22Rv1 (cell line): ENCODE results near the gene DMD.

Experiments used
- ZFX ChIP-seq: fragments of 450-650 bp; IDR thresholded peaks from 2 replicates; pipeline ENCODE4 v1.6.1; 2017; ENCODE audit warnings: antibody characterized with exemption, borderline replicate concordance
- TF ChIP-seq, protein P1 (sequence below): fragments of 450-650 bp; IDR thresholded peaks from 2 replicates; pipeline ENCODE4 v1.5.1; 2017; ENCODE audit warnings: mild to moderate bottlenecking

DNA sequence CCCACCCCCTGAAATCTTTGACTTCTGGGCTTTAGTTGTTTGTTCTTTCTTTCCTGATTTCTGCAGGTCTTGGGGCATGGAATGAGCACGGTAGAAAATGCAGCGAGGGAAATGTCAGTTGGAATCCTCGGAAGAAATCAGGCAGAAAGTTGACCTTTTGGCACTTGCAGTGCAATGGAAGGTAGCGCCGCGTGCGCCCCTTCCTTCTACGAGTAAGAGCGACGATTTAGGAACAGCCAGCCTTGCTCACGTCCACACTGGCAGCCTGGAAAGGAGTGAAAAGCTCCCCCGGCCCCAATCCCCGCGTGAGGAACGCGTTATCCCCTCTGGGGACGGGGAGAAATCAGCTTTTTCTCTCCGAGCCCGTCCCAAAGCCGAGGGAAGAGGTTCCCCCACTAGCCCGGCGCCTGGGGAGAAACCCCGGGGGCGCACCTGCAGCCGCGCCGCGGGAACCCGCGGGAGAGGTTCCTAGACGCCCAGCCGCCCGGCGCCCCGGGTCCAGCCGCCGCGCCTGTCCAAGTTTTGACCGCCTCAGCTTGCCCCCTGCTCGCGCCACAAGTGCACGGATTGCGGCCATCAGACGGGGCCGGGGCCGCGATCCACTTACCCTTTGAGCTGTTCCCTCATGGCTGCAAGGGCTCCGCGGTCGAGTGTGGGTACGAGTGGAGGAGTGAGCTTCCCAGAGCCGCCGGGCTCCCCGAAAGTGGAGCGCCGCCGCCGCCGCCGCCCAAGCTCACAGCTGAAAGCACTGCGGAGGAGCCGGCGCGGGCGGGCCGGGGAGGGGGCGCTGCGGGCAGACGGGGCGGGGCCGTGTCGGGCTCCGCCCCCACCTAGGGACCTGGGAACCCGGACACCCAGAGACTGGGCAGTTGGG, 1944.9 kb downstream of the DMD start:
- TF ChIP-seq, protein P1, sequence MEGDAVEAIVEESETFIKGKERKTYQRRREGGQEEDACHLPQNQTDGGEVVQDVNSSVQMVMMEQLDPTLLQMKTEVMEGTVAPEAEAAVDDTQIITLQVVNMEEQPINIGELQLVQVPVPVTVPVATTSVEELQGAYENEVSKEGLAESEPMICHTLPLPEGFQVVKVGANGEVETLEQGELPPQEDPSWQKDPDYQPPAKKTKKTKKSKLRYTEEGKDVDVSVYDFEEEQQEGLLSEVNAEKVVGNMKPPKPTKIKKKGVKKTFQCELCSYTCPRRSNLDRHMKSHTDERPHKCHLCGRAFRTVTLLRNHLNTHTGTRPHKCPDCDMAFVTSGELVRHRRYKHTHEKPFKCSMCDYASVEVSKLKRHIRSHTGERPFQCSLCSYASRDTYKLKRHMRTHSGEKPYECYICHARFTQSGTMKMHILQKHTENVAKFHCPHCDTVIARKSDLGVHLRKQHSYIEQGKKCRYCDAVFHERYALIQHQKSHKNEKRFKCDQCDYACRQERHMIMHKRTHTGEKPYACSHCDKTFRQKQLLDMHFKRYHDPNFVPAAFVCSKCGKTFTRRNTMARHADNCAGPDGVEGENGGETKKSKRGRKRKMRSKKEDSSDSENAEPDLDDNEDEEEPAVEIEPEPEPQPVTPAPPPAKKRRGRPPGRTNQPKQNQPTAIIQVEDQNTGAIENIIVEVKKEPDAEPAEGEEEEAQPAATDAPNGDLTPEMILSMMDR: peak; percentile 12; the same call in 1 of the 2 replicates
- TF ChIP-seq ZFX: no peak
